PC-3 (cell line): Measurements from ENCODE around the gene ALS2CL. TPM values are rescaled to one million over a fixed set of nuclear protein-coding genes. Genes with fewer than 3 reads are reported as not detected.

ENCODE experiments used
- ATAC-seq: fragments of 200-7000 bp; cut with Tn5 transposase; 2 replicates; pipeline ENCODE4 v1.9.1; 2020; ENCODE audit warnings: mild to moderate bottlenecking, moderate library complexity
- BruUV-seq: library from RNA; stranded (reverse); fragments of 400-500 nt; replicated peaks from 2 replicates; lab custom pipeline; 2021; lab: Mats Ljungman, UMichigan
- CTCF ChIA-PET: fragments of 300-600 bp; sonication (Branson Sonifier 250); formaldehyde crosslinking; loops from one replicate; lab custom pipeline; 2022; ENCODE audit warnings: antibody characterized with exemption; lab: Charles Lee
- POLR2A ChIA-PET: fragments of 300-600 bp; sonication (Branson Sonifier 250); formaldehyde crosslinking; loops from one replicate; lab custom pipeline; 2022; ENCODE audit warnings: antibody characterized with exemption; ENCODE audit not compliant: unreplicated experiment; lab: Charles Lee
- DNase-seq: peaks from one replicate; pipeline ENCODE4 v3.0.0-alpha.2; 2015
- H2AFZ ChIP-seq: fragments of 300-600 bp; sonication (generic); 2 replicates; pipeline ENCODE4 v1.6.0; 2016; ENCODE audit warnings: antibody characterized with exemption, low read length
- H3F3A ChIP-seq: fragments of 300-600 bp; sonication (generic); one replicate; pipeline ENCODE4 v1.6.0; 2017; ENCODE audit warnings: antibody characterized with exemption, low read length, control low read depth, mild to moderate bottlenecking; ENCODE audit not compliant: unreplicated experiment
- H3K27ac ChIP-seq: fragments of 300-600 bp; sonication (generic); 2 replicates; pipeline ENCODE4 v1.5.1; 2016; ENCODE audit warnings: mild to moderate bottlenecking, low read length
- H3K27me3 ChIP-seq: fragments of 300-600 bp; sonication (generic); 2 replicates; pipeline ENCODE4 v1.6.1; 2016; ENCODE audit warnings: low read length, mixed read lengths
- H3K36me3 ChIP-seq: fragments of 300-600 bp; sonication (generic); 2 replicates; pipeline ENCODE4 v1.6.1; 2016; ENCODE audit warnings: low read depth, mixed run types, low read length, mixed read lengths
- H3K4me1 ChIP-seq: fragments of 300-600 bp; sonication (generic); 2 replicates; pipeline ENCODE4 v1.5.1; 2016; ENCODE audit warnings: low read length; ENCODE audit not compliant: insufficient read depth
- H3K4me2 ChIP-seq: fragments of 300-600 bp; sonication (generic); 2 replicates; pipeline ENCODE4 v1.6.0; 2016; ENCODE audit warnings: low read length
- H3K4me3 ChIP-seq: fragments of 300-600 bp; sonication (generic); 2 replicates; pipeline ENCODE4 v1.5.1; 2016; ENCODE audit warnings: mild to moderate bottlenecking, low read length, mixed read lengths
- H3K79me2 ChIP-seq: fragments of 300-600 bp; sonication (generic); 2 replicates; pipeline ENCODE4 v1.6.1; 2017; ENCODE audit warnings: low read length, mixed read lengths
- H3K9ac ChIP-seq: fragments of 300-600 bp; sonication (generic); 2 replicates; pipeline ENCODE4 v1.6.0; 2016; ENCODE audit warnings: mild to moderate bottlenecking, low read length
- H3K9me2 ChIP-seq: fragments of 300-600 bp; sonication (generic); replicated peaks from 2 replicates; pipeline ENCODE4 v1.6.1; 2016; ENCODE audit warnings: mixed run types, low read length, mixed read lengths
- H3K9me3 ChIP-seq: fragments of 300-600 bp; sonication (generic); 2 replicates; pipeline ENCODE4 v1.6.1; 2016; ENCODE audit warnings: low read length, mixed read lengths
- H4K20me1 ChIP-seq: fragments of 300-600 bp; sonication (generic); 2 replicates; pipeline ENCODE4 v1.6.1; 2016; ENCODE audit warnings: low read length, mixed read lengths
- EZH2 ChIP-seq: fragments of 300-600 bp; sonication (generic); IDR thresholded peaks from one replicate; pipeline ENCODE4 v1.6.1; 2017; ENCODE audit warnings: antibody characterized with exemption, mild to moderate bottlenecking, low read length; ENCODE audit not compliant: unreplicated experiment
- EZH2phosphoT487 ChIP-seq: fragments of 300-600 bp; sonication (generic); IDR thresholded peaks from 2 replicates; pipeline ENCODE4 v1.6.1; 2018; ENCODE audit warnings: mild to moderate bottlenecking, antibody characterized with exemption, low read length, borderline replicate concordance
- intact Hi-C: fragments of 100-400 bp; cut with micrococcal nuclease; formaldehyde crosslinking; loops from 2 replicates; pipeline ENCODE4 v1.9.0; 2023
- total RNA-seq: library from RNA; depleted of rRNA; stranded (reverse); fragments of >200 nt; gene quantifications from 2 replicates; pipeline ENCODE4 v1.2.3, GENCODE V29; 2014
- TF ChIP-seq, protein P1 (sequence below): fragments of 300-600 bp; sonication (generic); conservative IDR thresholded peaks from 2 replicates; pipeline ENCODE4 v1.5.1; 2017; ENCODE audit warnings: antibody characterized with exemption, low read depth, mild to moderate bottlenecking, low read length

Gene ALS2CL
- total RNA-seq, 1 experiment from 2014 or later = 30.1 TPM

DNA sequence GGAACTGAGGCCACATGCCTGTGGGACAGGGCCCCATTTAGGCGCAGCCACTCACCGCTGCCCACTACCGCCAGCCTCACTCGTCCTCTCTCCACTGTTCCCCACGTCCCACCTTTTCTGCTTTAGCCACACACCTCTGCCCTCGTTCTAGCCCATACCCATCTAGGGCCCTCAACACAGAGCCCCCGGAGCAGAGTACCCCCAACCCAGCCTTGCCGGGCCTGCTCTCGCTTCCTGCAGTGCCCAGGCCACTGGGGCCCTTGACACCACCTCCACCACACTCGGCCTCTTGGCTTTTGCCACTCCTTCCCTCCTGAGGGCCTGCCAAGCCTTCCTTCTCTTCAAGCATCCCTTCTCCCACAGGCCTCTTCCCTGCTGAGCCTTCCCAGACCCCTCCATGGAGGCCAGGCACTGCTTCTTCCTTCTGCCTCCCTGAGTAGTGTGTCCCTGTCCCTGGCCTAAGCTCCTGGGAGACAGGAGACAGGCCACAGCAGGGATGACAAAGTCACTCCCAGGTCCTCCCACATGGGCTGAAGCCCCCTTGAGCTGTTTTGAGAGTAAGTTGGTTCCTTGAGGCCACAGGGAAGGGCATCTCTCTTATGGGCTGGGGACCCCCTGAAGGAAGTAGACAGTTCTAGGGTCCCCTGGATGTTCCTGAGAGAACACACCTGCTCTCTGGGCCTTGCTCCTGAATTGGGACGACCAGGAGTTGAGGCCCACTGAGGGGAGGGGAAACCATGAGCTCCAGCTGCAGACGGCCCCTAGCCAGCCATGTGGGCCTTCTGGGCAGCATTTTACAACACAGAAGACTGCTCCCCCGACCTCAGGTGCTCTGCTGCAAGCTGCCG is 19.8 kb upstream of the ALS2CL start:
- Histone ChIP-seq H3K27ac (no peak overlapping the region), H3K27me3 (no peaks in the 10 kb centered on the region), H3K4me3 (no peak overlapping the region), H3K36me3 (no peaks in the 10 kb centered on the region), H3K4me2 (no peak overlapping the region), H2AFZ (no peak overlapping the region), H3K9me3 (no peaks in the 10 kb centered on the region), H3F3A (no peaks in the 10 kb centered on the region), H3K9me2 (no peaks in the 10 kb centered on the region), H3K4me1 (no peaks in the 10 kb centered on the region), H3K79me2 (no peaks in the 10 kb centered on the region), H3K9ac (no peak overlapping the region), H4K20me1 (no peaks in the 10 kb centered on the region)
- ChIA-PET POLR2A (no interaction called here), CTCF (no interaction called here)
- DNase-seq (no peak), ATAC-seq (no peak)
- intact Hi-C loops = no loop called here
- TF ChIP-seq EZH2 = no peak
- TF ChIP-seq, protein P1, sequence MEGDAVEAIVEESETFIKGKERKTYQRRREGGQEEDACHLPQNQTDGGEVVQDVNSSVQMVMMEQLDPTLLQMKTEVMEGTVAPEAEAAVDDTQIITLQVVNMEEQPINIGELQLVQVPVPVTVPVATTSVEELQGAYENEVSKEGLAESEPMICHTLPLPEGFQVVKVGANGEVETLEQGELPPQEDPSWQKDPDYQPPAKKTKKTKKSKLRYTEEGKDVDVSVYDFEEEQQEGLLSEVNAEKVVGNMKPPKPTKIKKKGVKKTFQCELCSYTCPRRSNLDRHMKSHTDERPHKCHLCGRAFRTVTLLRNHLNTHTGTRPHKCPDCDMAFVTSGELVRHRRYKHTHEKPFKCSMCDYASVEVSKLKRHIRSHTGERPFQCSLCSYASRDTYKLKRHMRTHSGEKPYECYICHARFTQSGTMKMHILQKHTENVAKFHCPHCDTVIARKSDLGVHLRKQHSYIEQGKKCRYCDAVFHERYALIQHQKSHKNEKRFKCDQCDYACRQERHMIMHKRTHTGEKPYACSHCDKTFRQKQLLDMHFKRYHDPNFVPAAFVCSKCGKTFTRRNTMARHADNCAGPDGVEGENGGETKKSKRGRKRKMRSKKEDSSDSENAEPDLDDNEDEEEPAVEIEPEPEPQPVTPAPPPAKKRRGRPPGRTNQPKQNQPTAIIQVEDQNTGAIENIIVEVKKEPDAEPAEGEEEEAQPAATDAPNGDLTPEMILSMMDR = no peak
- no TSS peak for BruUV-seq

DNA sequence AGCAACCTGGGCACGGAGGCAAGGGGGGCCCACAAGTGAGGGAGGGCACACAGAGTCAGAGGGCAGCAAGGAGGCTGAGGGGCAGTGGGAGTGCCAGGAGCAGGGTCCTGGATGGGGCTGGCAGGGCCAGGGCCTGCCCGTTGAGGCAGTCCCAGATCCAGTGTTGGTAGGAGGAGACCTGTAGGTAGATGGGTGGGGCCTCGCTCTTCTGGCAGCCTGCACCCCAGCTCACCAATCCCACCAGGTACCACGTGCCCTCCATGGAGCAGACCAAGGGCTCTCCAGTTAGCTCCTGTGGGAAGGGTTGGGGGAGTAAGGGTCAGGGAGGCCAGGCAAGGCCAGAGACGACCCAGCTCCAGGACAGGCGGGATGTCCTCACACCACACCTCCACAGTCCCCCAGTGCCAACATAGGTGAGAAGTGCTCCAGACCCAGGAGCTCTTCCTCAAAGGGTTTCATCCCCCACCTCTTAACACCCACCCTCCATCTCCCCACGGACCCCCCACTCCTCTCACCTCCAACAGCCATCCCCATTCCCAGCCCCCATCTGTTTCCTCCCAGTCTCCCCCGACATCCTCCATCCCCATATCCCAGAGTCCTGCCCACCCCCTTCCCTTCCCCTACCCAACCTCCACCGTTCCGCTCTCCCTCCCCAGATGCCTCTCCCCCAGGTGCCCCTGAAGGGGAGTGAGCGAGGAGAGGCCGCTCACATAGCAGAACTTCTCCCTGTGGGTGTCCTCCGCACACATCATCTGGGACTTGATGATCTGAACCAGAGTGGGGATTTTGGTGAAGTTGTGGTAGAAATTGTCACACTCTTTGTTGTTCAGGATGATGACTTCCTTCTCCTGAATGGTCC is 18.9 kb upstream of the ALS2CL start:
- H3K4me3 ChIP-seq = no peak overlapping the region
- ChIA-PET CTCF (no interaction called here), POLR2A (no interaction called here)
- H3K4me1 ChIP-seq = no peaks in the 10 kb centered on the region
- H3F3A ChIP-seq = no peaks in the 10 kb centered on the region
- H2AFZ ChIP-seq = no peak overlapping the region
- TF ChIP-seq EZH2phosphoT487 = no peak
- no peak for TF ChIP-seq EZH2
- TF ChIP-seq, protein P1 = no peak
- H3K9ac ChIP-seq = no peak overlapping the region
- no peaks in the 10 kb centered on the region for H4K20me1 ChIP-seq
- no TSS peak for BruUV-seq
- H3K9me2 ChIP-seq = no peaks in the 10 kb centered on the region
- DNase-seq (no peak), ATAC-seq (no peak)
- H3K27me3 ChIP-seq = no peaks in the 10 kb centered on the region
- H3K79me2 ChIP-seq = no peaks in the 10 kb centered on the region
- H3K4me2 ChIP-seq = no peak overlapping the region
- H3K9me3 ChIP-seq = no peaks in the 10 kb centered on the region
- no peaks in the 10 kb centered on the region for H3K36me3 ChIP-seq
- intact Hi-C loops = no loop called here
- no peak overlapping the region for H3K27ac ChIP-seq

DNA sequence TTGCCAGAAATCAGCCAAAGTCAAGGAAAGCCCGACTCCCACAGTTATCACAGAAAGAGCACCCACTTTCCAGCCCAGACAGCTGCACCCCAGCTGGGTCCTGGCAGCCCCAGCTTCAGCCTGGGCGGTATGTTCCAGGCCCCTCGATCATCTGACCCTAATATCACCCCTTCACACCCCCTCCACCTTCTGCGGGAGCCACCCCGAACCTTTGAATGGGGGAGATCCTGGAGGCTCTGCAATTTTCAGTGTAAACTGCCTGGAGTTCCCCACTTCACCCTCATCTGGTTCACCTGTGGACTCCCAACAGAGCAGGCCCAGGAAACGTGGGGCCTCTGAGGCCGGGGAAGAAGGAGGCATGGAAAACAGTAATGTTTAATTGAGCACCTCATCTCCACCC is 18.3 kb upstream of the ALS2CL start:
- no peaks in the 10 kb centered on the region for H3K79me2 ChIP-seq
- no peak overlapping the region for H3K27ac ChIP-seq
- no peaks in the 10 kb centered on the region for H3K27me3 ChIP-seq
- no peaks in the 10 kb centered on the region for H3K9me3 ChIP-seq
- intact Hi-C loops = no loop called here
- TF ChIP-seq, protein P1 = no peak
- TF ChIP-seq EZH2phosphoT487 (no peak), EZH2 (no peak)
- peaks cover under 1% of the 10 kb centered on the region for H3K4me1 ChIP-seq
- H3K4me2 ChIP-seq = no peak overlapping the region
- no peak overlapping the region for H3K9ac ChIP-seq
- ATAC-seq = no peak
- H3K36me3 ChIP-seq = no peaks in the 10 kb centered on the region
- BruUV-seq = no TSS peak
- H3F3A ChIP-seq = no peaks in the 10 kb centered on the region
- ChIA-PET CTCF (no interaction called here), POLR2A (no interaction called here)
- no peaks in the 10 kb centered on the region for H3K9me2 ChIP-seq
- H3K4me3 ChIP-seq = no peak overlapping the region
- DNase-seq = no peak
- no peaks in the 10 kb centered on the region for H4K20me1 ChIP-seq
- no peak overlapping the region for H2AFZ ChIP-seq
